Mesenteric fat pad (tissue), 1 donor: ENCODE measurements around the gene TMTC2. TPM values are rescaled to one million over a fixed set of nuclear protein-coding genes. Genes with fewer than 3 reads are reported as not detected.

Experiments used
- DNase-seq: peaks from one replicate; pipeline ENCODE4 v3.0.0-alpha.2; 2020; ENCODE audit warnings: low spot score
- total RNA-seq: library from RNA; stranded (reverse); fragmentation: NEBNext Ultra II Directional; extraction: Animal tissue kit (Norgen Biotek cat#: 25700); gene quantifications from one replicate; pipeline ENCODE4 v1.2.1, GENCODE V29; 2021
- donor health status: DM: yes; HTN: yes; CAD: no.

Gene TMTC2
- total RNA-seq, 1 donor from 2014 or later = 7.0 TPM

- no peak for DNase-seq
These were observed 191.3 kb downstream of the TMTC2 start for GRCh38 chr12:82877963-82878362.

- DNase-seq = no peak
These were observed 193.8 kb downstream of the TMTC2 start for GRCh38 chr12:82880442-82880901.

- DNase-seq = no peak
These were observed 197.0 kb downstream of the TMTC2 start for GRCh38 chr12:82883394-82884355.

- no peak for DNase-seq
These were observed 200.1 kb downstream of the TMTC2 start for GRCh38 chr12:82886671-82887340.

GRCh38 chr12:82893896-82894295 is 207.2 kb downstream of the TMTC2 start:
- DNase-seq = no peak

- DNase-seq = no peak
These were observed 209.6 kb downstream of the TMTC2 start for GRCh38 chr12:82896277-82896676.

GRCh38 chr12:82896979-82897378 is 210.3 kb downstream of the TMTC2 start:
- no peak for DNase-seq

- no peak for DNase-seq
These were observed 211.7 kb downstream of the TMTC2 start for GRCh38 chr12:82898441-82898840.

- DNase-seq = no peak
These were observed 217.6 kb downstream of the TMTC2 start for GRCh38 chr12:82904219-82904790.

GRCh38 chr12:82910246-82910893 is 223.7 kb downstream of the TMTC2 start:
- no peak for DNase-seq

GRCh38 chr12:82912406-82912805 is 225.7 kb downstream of the TMTC2 start:
- no peak for DNase-seq

- no peak for DNase-seq
These were observed 232.8 kb downstream of the TMTC2 start for GRCh38 chr12:82919388-82920054.

- no peak for DNase-seq
These were observed 237.2 kb downstream of the TMTC2 start for GRCh38 chr12:82923935-82924334.

- no peak for DNase-seq
These were observed 239.9 kb downstream of the TMTC2 start for GRCh38 chr12:82926630-82927029.

GRCh38 chr12:82930301-82930700 is 243.6 kb downstream of the TMTC2 start:
- DNase-seq = no peak

- no peak for DNase-seq
These were observed 244.8 kb downstream of the TMTC2 start for GRCh38 chr12:82931349-82932116.

GRCh38 chr12:82937151-82937550 is 250.4 kb downstream of the TMTC2 start:
- no peak for DNase-seq

GRCh38 chr12:82942521-82942920 is 255.8 kb downstream of the TMTC2 start:
- DNase-seq = no peak

- no peak for DNase-seq
These were observed 256.3 kb downstream of the TMTC2 start for GRCh38 chr12:82942991-82943401.

- DNase-seq = no peak
These were observed 261.8 kb downstream of the TMTC2 start for GRCh38 chr12:82948491-82948890.
